Testis (tissue), 3 donors: ENCODE results near the gene ST6GALNAC6. TPM values are rescaled to one million over a fixed set of nuclear protein-coding genes. Genes with fewer than 3 reads are reported as not detected.
"Not testable (repeated sequence)": the region's sequence is repeated elsewhere in the genome, so short reads cannot be mapped to it uniquely, and the experiment has no call there.

Experiments used
- DNase-seq: peaks from one replicate; pipeline ENCODE4 v3.0.0-alpha.2; 2019
- H3K27ac ChIP-seq, 2 donors: fragments of 200-600 bp; sonication (generic); one replicate each; pipeline ENCODE4 v1.5.1; 2019
- H3K27me3 ChIP-seq: fragments of 200-600 bp; sonication (generic); one replicate; pipeline ENCODE4 v1.5.1; 2019
- H3K36me3 ChIP-seq: fragments of 200-600 bp; sonication (generic); one replicate; pipeline ENCODE4 v1.5.1; 2017; ENCODE audit warnings: low read depth; ENCODE audit errors: missing control alignments
- H3K4me1 ChIP-seq: fragments of 200-600 bp; sonication (generic); one replicate; pipeline ENCODE4 v1.5.1; 2019
- H3K4me3 ChIP-seq, 2 donors: fragments of 200-600 bp; sonication (generic); one replicate each; pipeline ENCODE4 v1.5.1; 2017 to 2019
- H3K9me3 ChIP-seq: fragments of 200-600 bp; sonication (generic); one replicate; pipeline ENCODE4 v1.5.1; 2017
- CTCF ChIP-seq, 3 experiments: fragments of 450-650 bp in 2 of 3; fragments of 200-600 bp in 1 of 3; sonication (generic) in 1 of 3; IDR thresholded peaks; one replicate each; pipeline ENCODE4 v1.5.1; 2016 to 2019; ENCODE audit warnings: antibody characterized with exemption in 3 of 3, mild to moderate bottlenecking in 2 of 3, moderate library complexity in 1 of 3
- POLR2A ChIP-seq: fragments of 450-650 bp; IDR thresholded peaks from one replicate; pipeline ENCODE4 v1.6.1; 2017; ENCODE audit warnings: antibody characterized with exemption, mild to moderate bottlenecking, moderate library complexity
- WGBS, 2 donors: methylation state at CpG; one replicate each; pipeline ENCODE4 v1.1.5; 2018; 5-methylcytosine and 5-hydroxymethylcytosine counted together
- intact Hi-C: fragments of 100-400 bp; cut with DNase I; formaldehyde crosslinking; loops from one replicate; pipeline ENCODE4 v1.15.1; 2023; ENCODE audit warnings: low total_unique reads
- polyA plus RNA-seq: library from polyadenylated mRNA; stranded (reverse); fragments of 350-450 nt; fragmentation: Illumina TruSeq; extraction: RNeasy Lipid Tissue Mini Kit (QIAGEN cat#74804); gene quantifications from one replicate; pipeline ENCODE4 v1.2.3, GENCODE V29; 2014; ENCODE audit warnings: low read depth, low replicate concordance; ENCODE audit not compliant: insufficient read depth
- total RNA-seq, 2 donors: library from RNA; depleted of rRNA; stranded (reverse); fragments of >200 nt; gene quantifications; one replicate each; pipeline ENCODE4 v1.2.3, GENCODE V29; 2016

Gene ST6GALNAC6
- total and polyA plus RNA-seq, 3 donors from 2014 or later, result 43.0 to 70.3 (median 46.3) TPM

GRCh38 chr9:127848756-127849504, 50.5 kb downstream of the ST6GALNAC6 start:
- Histone ChIP-seq H3K4me1 (peaks cover 6% of the 10 kb centered on the region), H3K36me3 (no peaks in the 10 kb centered on the region), H3K9me3 (no peaks in the 10 kb centered on the region), H3K27ac (peak overlapping the region; percentile 88 to 93), H3K27me3 (no peaks in the 10 kb centered on the region), H3K4me3 (peak overlapping the region; percentile 72 to 83)
- 62 to 69% methylated on average over 10 of the region's 10 CpGs for WGBS, 2 donors
- intact Hi-C loops, result no loop called here
- TF ChIP-seq CTCF (IDR thresholded peaks at IDR 0.05), result no peak
- TF ChIP-seq POLR2A, result no peak
- no peak for DNase-seq

- 50 to 55% methylated on average over 11 to 12 of the region's 12 CpGs for WGBS, 2 donors
- Histone ChIP-seq H3K36me3 (no peaks in the 10 kb centered on the region), H3K27ac (peak overlapping the region; percentile 61 to 93), H3K27me3 (no peaks in the 10 kb centered on the region), H3K4me3 (peak overlapping the region in 1 of 2 donors; percentile 83), H3K4me1 (peaks cover 6% of the 10 kb centered on the region), H3K9me3 (no peaks in the 10 kb centered on the region)
- TF ChIP-seq CTCF (IDR thresholded peaks at IDR 0.05) (no peak), POLR2A (no peak)
- no peak for DNase-seq
- intact Hi-C loops, result no loop called here
These were observed 51.3 kb downstream of the ST6GALNAC6 start for GRCh38 chr9:127847833-127848755.

GRCh38 chr9:127847178-127847510, 52.3 kb downstream of the ST6GALNAC6 start:
- Histone ChIP-seq H3K4me3 (peak overlapping the region in 1 of 2 donors; percentile 83), H3K27ac (peak overlapping the region; percentile 78 to 93), H3K4me1 (peaks cover 6% of the 10 kb centered on the region), H3K27me3 (no peaks in the 10 kb centered on the region), H3K9me3 (no peaks in the 10 kb centered on the region), H3K36me3 (no peaks in the 10 kb centered on the region)
- 51 to 56% methylated on average over 6 of the region's 6 CpGs for WGBS, 2 donors
- no peak for TF ChIP-seq CTCF (IDR thresholded peaks at IDR 0.05)
- no peak for TF ChIP-seq POLR2A
- no peak for DNase-seq
- intact Hi-C loops, result no loop called here

- TF ChIP-seq POLR2A, result no peak
- no peak for TF ChIP-seq CTCF (IDR thresholded peaks at IDR 0.05)
- intact Hi-C loops, result no loop called here
- Histone ChIP-seq H3K4me3 (peak overlapping the region in 1 of 2 donors; percentile 83), H3K9me3 (no peaks in the 10 kb centered on the region), H3K27ac (peak overlapping the region; percentile 78 to 93), H3K36me3 (no peaks in the 10 kb centered on the region), H3K4me1 (peaks cover 6% of the 10 kb centered on the region), H3K27me3 (no peaks in the 10 kb centered on the region)
- WGBS, 2 donors, result 52 to 58% methylated on average over 12 to 18 of the region's 18 CpGs
- no peak for DNase-seq
These were observed 52.8 kb downstream of the ST6GALNAC6 start for GRCh38 chr9:127846443-127847177.

- H3K9me3 ChIP-seq, H3K27me3 ChIP-seq, intact Hi-C loops, H3K4me3 ChIP-seq, H3K36me3 ChIP-seq, DNase-seq: not testable (repeated sequence)
- Histone ChIP-seq H3K4me1 (peaks cover 13% of the 10 kb centered on the region), H3K27ac (peak overlapping the region; percentile 46 to 93)
- 80 to 84% methylated on average over 3 to 4 of the region's 4 CpGs for WGBS, 2 donors
These were observed 53.8 kb downstream of the ST6GALNAC6 start for GRCh38 chr9:127845619-127846018.
